Stomach (tissue), 4 donors: ENCODE results near the gene CAPN9.

Experiments used
- EP300 ChIP-seq: sonication (generic); formaldehyde crosslinking; IDR thresholded peaks from one replicate; pipeline ENCODE4 v1.6.1; 2017; ENCODE audit warnings: antibody characterized with exemption
- POLR2A ChIP-seq, 4 donors: fragments of 450-650 bp; IDR thresholded peaks; one replicate each; pipeline ENCODE4 v1.6.1; 2016; ENCODE audit warnings: antibody characterized with exemption in 4 of 4, control low read depth in 2 of 4, mild to moderate bottlenecking in 1 of 4, moderate library complexity in 1 of 4
- POLR2AphosphoS5 ChIP-seq, 3 donors: sonication (generic); formaldehyde crosslinking; IDR thresholded peaks; one replicate each; pipeline ENCODE4 v1.6.1; 2016; ENCODE audit warnings: antibody characterized with exemption in 3 of 3
- TF ChIP-seq, protein P1 (sequence below), 7 experiments: fragments of 450-650 bp in 4 of 7; fragments of 200-600 bp in 3 of 7; sonication (generic) in 3 of 7; IDR thresholded peaks; one replicate each; pipeline ENCODE4 v1.5.1; 2016 to 2019; ENCODE audit warnings: antibody characterized with exemption in 7 of 7, control low read depth in 2 of 7, mild to moderate bottlenecking in 1 of 7

DNA sequence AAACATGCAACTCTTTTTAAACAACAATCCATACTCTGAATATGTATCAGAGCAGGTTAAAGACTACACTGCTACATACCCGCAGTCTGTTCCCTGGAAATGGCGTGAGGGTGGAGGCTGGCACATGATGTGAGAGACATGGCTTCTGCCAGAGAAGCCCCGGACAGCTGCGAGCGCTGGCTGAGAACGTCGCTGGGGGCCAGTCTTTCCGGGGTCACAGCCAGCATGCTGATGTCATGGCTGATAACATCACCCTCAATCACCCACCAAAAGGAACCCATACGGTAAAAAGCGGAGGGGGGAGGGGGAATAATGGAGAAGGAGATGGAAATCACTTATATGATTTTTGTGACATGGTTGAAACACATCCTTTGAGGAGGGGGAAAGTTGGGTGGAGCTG, 92.0 kb downstream of the CAPN9 start:
- TF ChIP-seq POLR2AphosphoS5 (IDR thresholded peaks at IDR 0.05) (no peak), POLR2A (IDR thresholded peaks at IDR 0.05) (no peak), EP300 (no peak)
- TF ChIP-seq, protein P1, sequence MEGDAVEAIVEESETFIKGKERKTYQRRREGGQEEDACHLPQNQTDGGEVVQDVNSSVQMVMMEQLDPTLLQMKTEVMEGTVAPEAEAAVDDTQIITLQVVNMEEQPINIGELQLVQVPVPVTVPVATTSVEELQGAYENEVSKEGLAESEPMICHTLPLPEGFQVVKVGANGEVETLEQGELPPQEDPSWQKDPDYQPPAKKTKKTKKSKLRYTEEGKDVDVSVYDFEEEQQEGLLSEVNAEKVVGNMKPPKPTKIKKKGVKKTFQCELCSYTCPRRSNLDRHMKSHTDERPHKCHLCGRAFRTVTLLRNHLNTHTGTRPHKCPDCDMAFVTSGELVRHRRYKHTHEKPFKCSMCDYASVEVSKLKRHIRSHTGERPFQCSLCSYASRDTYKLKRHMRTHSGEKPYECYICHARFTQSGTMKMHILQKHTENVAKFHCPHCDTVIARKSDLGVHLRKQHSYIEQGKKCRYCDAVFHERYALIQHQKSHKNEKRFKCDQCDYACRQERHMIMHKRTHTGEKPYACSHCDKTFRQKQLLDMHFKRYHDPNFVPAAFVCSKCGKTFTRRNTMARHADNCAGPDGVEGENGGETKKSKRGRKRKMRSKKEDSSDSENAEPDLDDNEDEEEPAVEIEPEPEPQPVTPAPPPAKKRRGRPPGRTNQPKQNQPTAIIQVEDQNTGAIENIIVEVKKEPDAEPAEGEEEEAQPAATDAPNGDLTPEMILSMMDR (IDR thresholded peaks at IDR 0.05): no peak
